MM.1S (cell line): ENCODE measurements around the gene INPP5F.

ENCODE experiments used
- DNase-seq: peaks from one replicate; pipeline ENCODE4 v3.0.0-alpha.2; 2015
- H2AFZ ChIP-seq: fragments of 300-600 bp; sonication (generic); 2 replicates; pipeline ENCODE4 v1.6.0; 2016; ENCODE audit warnings: antibody characterized with exemption, low read length
- H3F3A ChIP-seq: fragments of 300-600 bp; sonication (generic); 2 replicates; pipeline ENCODE4 v1.6.1; 2016; ENCODE audit warnings: mild to moderate bottlenecking, antibody characterized with exemption, low read length, moderate library complexity, mixed read lengths; ENCODE audit not compliant: insufficient read depth
- H3K27ac ChIP-seq: fragments of 300-600 bp; sonication (generic); 2 replicates; pipeline ENCODE4 v1.5.1; 2016; ENCODE audit warnings: mild to moderate bottlenecking, low read length
- H3K27me3 ChIP-seq: fragments of 300-600 bp; sonication (generic); replicated peaks from 2 replicates; pipeline ENCODE4 v1.6.0; 2016; ENCODE audit warnings: low read length; ENCODE audit not compliant: insufficient read depth
- H3K36me3 ChIP-seq: fragments of 300-600 bp; sonication (generic); replicated peaks from 2 replicates; pipeline ENCODE4 v1.6.1; 2016; ENCODE audit warnings: mild to moderate bottlenecking, low read length, mixed read lengths; ENCODE audit not compliant: insufficient read depth
- H3K4me1 ChIP-seq: fragments of 300-600 bp; sonication (generic); 2 replicates; pipeline ENCODE4 v1.6.1; 2016; ENCODE audit warnings: low read length, mixed read lengths
- H3K4me2 ChIP-seq: fragments of 300-600 bp; sonication (generic); 2 replicates; pipeline ENCODE4 v1.6.0; 2016; ENCODE audit warnings: low read depth, low read length
- H3K4me3 ChIP-seq: fragments of 300-600 bp; sonication (generic); 2 replicates; pipeline ENCODE4 v1.5.1; 2016; ENCODE audit warnings: low read length, mixed read lengths
- H3K79me2 ChIP-seq: fragments of 300-600 bp; sonication (generic); 2 replicates; pipeline ENCODE4 v1.6.1; 2016; ENCODE audit warnings: mixed run types, low read length, mixed read lengths
- H3K9ac ChIP-seq: fragments of 300-600 bp; sonication (generic); 2 replicates; pipeline ENCODE4 v1.6.1; 2016; ENCODE audit warnings: low read length, mixed read lengths
- H3K9me2 ChIP-seq: fragments of 300-600 bp; sonication (generic); replicated peaks from 2 replicates; pipeline ENCODE4 v1.6.1; 2016; ENCODE audit warnings: mild to moderate bottlenecking, low read length, mixed read lengths; ENCODE audit not compliant: insufficient read depth
- H3K9me3 ChIP-seq: fragments of 300-600 bp; sonication (generic); replicated peaks from 2 replicates; pipeline ENCODE4 v1.6.1; 2016; ENCODE audit warnings: mild to moderate bottlenecking, low read length, mixed read lengths; ENCODE audit not compliant: insufficient read depth
- H4K20me1 ChIP-seq: fragments of 300-600 bp; sonication (generic); 2 replicates; pipeline ENCODE4 v1.6.1; 2016; ENCODE audit warnings: mild to moderate bottlenecking, low read length, moderate library complexity, mixed read lengths; ENCODE audit not compliant: insufficient read depth
- CTCF ChIP-seq: fragments of 300-600 bp; sonication (generic); IDR thresholded peaks from 2 replicates; pipeline ENCODE4 v1.5.1; 2016; ENCODE audit warnings: antibody characterized with exemption, low read length, mixed read lengths
- EZH2 ChIP-seq: fragments of 300-600 bp; sonication (generic); optimal IDR thresholded peaks from 2 replicates; pipeline ENCODE3; 2017; ENCODE audit warnings: low read depth, mild to moderate bottlenecking, antibody characterized with exemption, low read length, mixed read lengths
- EZH2phosphoT487 ChIP-seq: fragments of 300-600 bp; sonication (generic); IDR thresholded peaks from 2 replicates; pipeline ENCODE4 v1.6.1; 2018; ENCODE audit warnings: antibody characterized with exemption, low read length

The INPP5F gene

GRCh38 chr10:119761106-119761505 lies 35.3 kb downstream of the INPP5F start:
- no peak overlapping the region for H3K27ac ChIP-seq
- H2AFZ ChIP-seq: no peak overlapping the region
- H3K79me2 ChIP-seq: no peaks in the 10 kb centered on the region
- H3K4me1 ChIP-seq: no peaks in the 10 kb centered on the region
- H3K9me2 ChIP-seq: no peaks in the 10 kb centered on the region
- no peak overlapping the region for H3K4me3 ChIP-seq
- no peaks in the 10 kb centered on the region for H3K27me3 ChIP-seq
- no peaks in the 10 kb centered on the region for H3K36me3 ChIP-seq
- TF ChIP-seq CTCF: no peak
- TF ChIP-seq EZH2: no peak
- TF ChIP-seq EZH2phosphoT487: no peak
- H3K9ac ChIP-seq: no peak overlapping the region
- no peak for DNase-seq
- no peaks in the 10 kb centered on the region for H3K9me3 ChIP-seq
- H3K4me2 ChIP-seq: no peak overlapping the region
- no peaks in the 10 kb centered on the region for H4K20me1 ChIP-seq
- no peaks in the 10 kb centered on the region for H3F3A ChIP-seq

GRCh38 chr10:119762035-119762434 lies 36.2 kb downstream of the INPP5F start:
- no peak for DNase-seq
- H3K4me2 ChIP-seq: no peak overlapping the region
- H3K79me2 ChIP-seq: no peaks in the 10 kb centered on the region
- no peak overlapping the region for H3K4me3 ChIP-seq
- no peaks in the 10 kb centered on the region for H3K4me1 ChIP-seq
- no peak overlapping the region for H3K27ac ChIP-seq
- no peaks in the 10 kb centered on the region for H3F3A ChIP-seq
- no peaks in the 10 kb centered on the region for H3K36me3 ChIP-seq
- H3K9me3 ChIP-seq: no peaks in the 10 kb centered on the region
- H4K20me1 ChIP-seq: no peaks in the 10 kb centered on the region
- no peak for TF ChIP-seq EZH2phosphoT487
- TF ChIP-seq EZH2: no peak
- no peak for TF ChIP-seq CTCF
- no peak overlapping the region for H3K9ac ChIP-seq
- H3K27me3 ChIP-seq: no peaks in the 10 kb centered on the region
- H2AFZ ChIP-seq: no peak overlapping the region
- no peaks in the 10 kb centered on the region for H3K9me2 ChIP-seq

GRCh38 chr10:119762805-119763798 lies 37.3 kb downstream of the INPP5F start:
- no peaks in the 10 kb centered on the region for H4K20me1 ChIP-seq
- no peaks in the 10 kb centered on the region for H3K9me2 ChIP-seq
- DNase-seq: no peak
- no peak overlapping the region for H3K9ac ChIP-seq
- no peaks in the 10 kb centered on the region for H3K9me3 ChIP-seq
- no peaks in the 10 kb centered on the region for H3F3A ChIP-seq
- no peak overlapping the region for H3K27ac ChIP-seq
- no peaks in the 10 kb centered on the region for H3K27me3 ChIP-seq
- H2AFZ ChIP-seq: no peak overlapping the region
- H3K4me3 ChIP-seq: no peak overlapping the region
- H3K36me3 ChIP-seq: no peaks in the 10 kb centered on the region
- TF ChIP-seq EZH2: no peak
- TF ChIP-seq CTCF: no peak
- no peak for TF ChIP-seq EZH2phosphoT487
- no peaks in the 10 kb centered on the region for H3K79me2 ChIP-seq
- H3K4me1 ChIP-seq: no peaks in the 10 kb centered on the region
- H3K4me2 ChIP-seq: no peak overlapping the region
